GM18909 (cell line): ENCODE results near the gene CFAP107.
"Not testable (repeated sequence)": the region's sequence is repeated elsewhere in the genome, so short reads cannot be mapped to it uniquely, and the experiment has no call there.

ENCODE experiments used
- ATAC-seq: cut with Tn5 transposase; IDR thresholded peaks from one replicate; pipeline ENCODE4 v1.9.1; 2021; ENCODE audit warnings: mild to moderate bottlenecking; ENCODE audit not compliant: unreplicated experiment, poor library complexity

Gene CFAP107

GRCh38 chr1:12776801-12777557, 31.0 kb downstream of the CFAP107 start:
- ATAC-seq, result no peak

GRCh38 chr1:12778061-12778460, 32.1 kb downstream of the CFAP107 start:
- ATAC-seq, result no peak

GRCh38 chr1:12778907-12779306, 32.9 kb downstream of the CFAP107 start:
- no peak for ATAC-seq

- not testable (repeated sequence) for ATAC-seq
These were observed 35.5 kb downstream of the CFAP107 start for GRCh38 chr1:12781488-12781887.

GRCh38 chr1:12783783-12784182, 37.8 kb downstream of the CFAP107 start:
- ATAC-seq, result not testable (repeated sequence)

GRCh38 chr1:12784729-12785128, 38.7 kb downstream of the CFAP107 start:
- ATAC-seq, result not testable (repeated sequence)

- not testable (repeated sequence) for ATAC-seq
These were observed 45.1 kb downstream of the CFAP107 start, which contains the start of gene PRAMEF1 for GRCh38 chr1:12791097-12791496. TSS of gene PRAMEF1 (plus strand) at chr1:12791397. CDS start at chr1:12793228, 1,831 bp downstream.

GRCh38 chr1:12798911-12799310, 52.9 kb downstream of the CFAP107 start:
- no peak for ATAC-seq

GRCh38 chr1:12799730-12800129, 53.7 kb downstream of the CFAP107 start:
- no peak for ATAC-seq

- no peak for ATAC-seq
These were observed 63.9 kb downstream of the CFAP107 start for GRCh38 chr1:12809933-12810332.

GRCh38 chr1:12810691-12811408, 64.8 kb downstream of the CFAP107 start:
- no peak for ATAC-seq

- ATAC-seq, result no peak
These were observed 65.4 kb downstream of the CFAP107 start for GRCh38 chr1:12811409-12811784.
